ENCODE measurements around the gene MT1B.
"Not testable (repeated sequence)": the region's sequence is repeated elsewhere in the genome, so short reads cannot be mapped to it uniquely, and the experiment has no call there.

MT1B gene

DNA sequence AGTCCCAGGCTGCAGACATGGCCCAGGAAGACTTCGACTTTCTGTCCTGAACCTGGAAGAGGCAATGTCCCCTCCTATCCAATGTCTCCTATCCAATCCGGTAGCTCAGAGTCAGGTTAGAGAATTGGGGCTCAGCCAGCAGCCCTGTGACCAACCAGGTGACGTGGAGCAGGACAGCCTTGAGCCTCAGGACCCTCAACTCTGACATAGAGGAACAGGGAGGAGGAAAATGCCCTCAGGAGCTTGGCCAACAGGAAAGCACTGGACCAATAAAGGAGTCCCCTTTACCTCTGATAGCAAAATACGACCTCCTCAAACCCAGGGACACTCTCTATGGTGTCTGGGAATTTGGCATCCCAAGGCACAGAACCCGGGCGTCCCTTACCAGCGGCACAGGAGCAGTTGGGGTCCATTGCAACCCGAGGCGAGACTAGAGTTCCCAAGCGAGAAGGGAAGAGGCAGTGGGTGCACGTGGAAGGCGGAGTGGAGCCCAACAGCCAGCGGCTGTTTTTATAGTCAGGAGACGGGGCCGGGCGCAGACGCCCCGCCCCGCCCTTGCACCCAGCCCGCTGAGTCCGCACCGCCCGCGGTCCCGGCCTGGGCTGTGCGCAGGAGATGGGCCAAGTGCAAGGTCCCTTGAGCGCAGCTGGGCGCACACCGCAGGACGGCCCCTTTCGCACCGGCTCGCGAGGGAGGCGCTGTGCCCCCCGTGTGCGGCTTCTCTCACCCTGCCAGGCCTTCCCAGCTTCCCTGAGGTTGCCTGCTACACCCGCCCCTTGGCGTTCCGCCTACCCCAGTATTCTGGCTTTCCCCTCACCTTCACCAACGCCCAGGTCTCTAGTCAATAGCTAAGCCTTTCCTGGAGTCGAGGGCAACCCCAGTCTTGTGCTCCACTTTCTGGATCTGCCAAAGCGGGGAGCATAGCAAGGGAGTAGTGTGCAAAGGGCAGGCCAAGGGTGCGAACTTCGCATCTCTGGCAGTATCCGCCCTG is 16.2 kb downstream of the MT1B start, which contains the start of gene MT1G:
MT1G (minus strand) TSS at position 485 of the 991 bp plus-strand sequence; CDS start at position 413, 72 bp downstream.
- H3K4me3 ChIP-seq (ENCODE audit: low read depth, low read length), result no peak within 1 kb of the TSS
- TF ChIP-seq, protein P1, sequence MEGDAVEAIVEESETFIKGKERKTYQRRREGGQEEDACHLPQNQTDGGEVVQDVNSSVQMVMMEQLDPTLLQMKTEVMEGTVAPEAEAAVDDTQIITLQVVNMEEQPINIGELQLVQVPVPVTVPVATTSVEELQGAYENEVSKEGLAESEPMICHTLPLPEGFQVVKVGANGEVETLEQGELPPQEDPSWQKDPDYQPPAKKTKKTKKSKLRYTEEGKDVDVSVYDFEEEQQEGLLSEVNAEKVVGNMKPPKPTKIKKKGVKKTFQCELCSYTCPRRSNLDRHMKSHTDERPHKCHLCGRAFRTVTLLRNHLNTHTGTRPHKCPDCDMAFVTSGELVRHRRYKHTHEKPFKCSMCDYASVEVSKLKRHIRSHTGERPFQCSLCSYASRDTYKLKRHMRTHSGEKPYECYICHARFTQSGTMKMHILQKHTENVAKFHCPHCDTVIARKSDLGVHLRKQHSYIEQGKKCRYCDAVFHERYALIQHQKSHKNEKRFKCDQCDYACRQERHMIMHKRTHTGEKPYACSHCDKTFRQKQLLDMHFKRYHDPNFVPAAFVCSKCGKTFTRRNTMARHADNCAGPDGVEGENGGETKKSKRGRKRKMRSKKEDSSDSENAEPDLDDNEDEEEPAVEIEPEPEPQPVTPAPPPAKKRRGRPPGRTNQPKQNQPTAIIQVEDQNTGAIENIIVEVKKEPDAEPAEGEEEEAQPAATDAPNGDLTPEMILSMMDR (conservative IDR thresholded peaks at IDR 0.05; ENCODE audit: low read depth, low read length), result no peak
- DNase-seq (ENCODE audit: low read depth), result peak; percentile 50

DNA sequence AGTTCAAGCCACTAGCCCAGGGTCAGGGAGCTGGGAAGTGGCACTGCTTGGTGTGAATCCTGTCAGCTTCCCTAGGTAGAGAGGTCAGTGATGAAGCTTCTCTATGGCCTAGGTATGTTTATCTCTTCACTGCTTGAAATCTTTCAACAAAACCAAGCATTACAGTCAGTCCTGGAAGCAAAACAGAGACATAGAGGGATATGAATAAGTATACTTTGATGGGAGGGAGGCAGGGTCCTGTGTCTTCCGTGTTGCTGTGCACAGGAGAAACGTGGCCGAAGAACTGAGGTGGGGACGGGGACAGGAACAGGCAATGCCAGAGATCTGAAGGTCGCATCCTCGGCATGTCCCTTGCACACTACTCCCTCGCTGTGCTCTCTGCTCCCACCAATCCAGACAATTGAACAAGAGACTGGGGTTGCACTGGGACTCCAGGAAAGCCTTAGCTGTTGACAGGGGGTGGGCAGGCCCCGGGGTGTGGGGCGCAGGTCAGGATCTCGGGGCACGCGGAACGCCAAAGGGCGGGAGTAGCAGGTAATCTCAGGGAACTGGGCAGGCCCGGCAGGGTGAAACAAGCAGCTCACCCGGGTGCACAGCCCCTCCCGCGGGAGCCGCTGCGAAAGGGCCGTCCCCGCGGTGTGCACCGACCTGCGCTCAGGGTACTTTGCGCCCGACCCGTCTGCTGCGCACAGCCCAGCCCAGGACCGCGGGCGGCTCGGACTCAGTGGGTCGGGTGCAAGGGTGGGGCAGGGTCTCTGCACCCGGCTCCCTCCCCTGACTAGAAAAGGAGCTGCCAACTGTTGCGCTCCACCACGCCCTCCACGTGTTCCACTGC is 17.5 kb downstream of the MT1B start, which contains the start of gene MT1H:
MT1H (plus strand) TSS at position 810 of the 835 bp plus-strand sequence. CDS start 71 bp downstream, outside the sequence.
- no peak for DNase-seq (ENCODE audit: low read depth)
- TF ChIP-seq, protein P1 (conservative IDR thresholded peaks at IDR 0.05; ENCODE audit: low read depth, low read length), result no peak
- no peak within 1 kb of the TSS for H3K4me3 ChIP-seq (ENCODE audit: low read depth, low read length)

DNA sequence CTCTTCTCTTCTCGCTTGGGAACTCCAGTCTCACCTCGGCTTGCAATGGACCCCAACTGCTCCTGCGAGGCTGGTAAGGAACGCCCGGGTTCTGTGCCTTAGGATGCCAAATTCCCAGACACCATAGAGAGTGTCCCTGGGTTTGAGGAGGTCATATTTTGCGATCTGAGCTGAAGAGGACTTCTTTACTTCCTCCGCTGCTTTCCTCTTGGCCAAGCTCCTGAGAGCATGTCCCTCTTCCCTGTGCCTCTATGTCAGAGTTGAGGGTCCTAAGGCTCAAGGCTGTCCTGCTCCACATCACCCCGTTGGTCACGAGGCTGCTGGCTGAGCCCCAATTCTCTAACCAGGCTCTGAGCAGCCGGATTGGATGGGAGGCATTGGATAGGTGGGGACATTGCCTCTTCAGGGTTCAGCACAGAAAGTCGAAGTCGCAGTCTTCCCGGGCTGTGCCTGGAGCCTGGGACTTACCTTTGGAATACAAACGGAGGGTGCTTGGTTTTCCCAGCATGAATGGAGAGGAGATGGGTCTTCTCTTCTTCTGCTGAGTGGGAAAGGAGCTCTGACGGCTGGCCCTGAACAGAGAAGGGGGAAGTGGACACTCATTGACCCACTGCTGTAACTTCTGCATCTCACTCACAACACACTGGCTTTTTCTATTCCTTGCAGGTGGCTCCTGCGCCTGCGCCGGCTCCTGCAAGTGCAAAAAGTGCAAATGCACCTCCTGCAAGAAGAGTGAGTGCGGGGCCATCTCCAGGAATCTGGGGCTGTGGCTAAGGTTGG is 18.3 kb downstream of the MT1B start:
- no peak overlapping the region for H3K4me3 ChIP-seq (ENCODE audit: low read depth, low read length)
- no peak for DNase-seq (ENCODE audit: low read depth)
- TF ChIP-seq, protein P1 (conservative IDR thresholded peaks at IDR 0.05; ENCODE audit: low read depth, low read length), result no peak

DNA sequence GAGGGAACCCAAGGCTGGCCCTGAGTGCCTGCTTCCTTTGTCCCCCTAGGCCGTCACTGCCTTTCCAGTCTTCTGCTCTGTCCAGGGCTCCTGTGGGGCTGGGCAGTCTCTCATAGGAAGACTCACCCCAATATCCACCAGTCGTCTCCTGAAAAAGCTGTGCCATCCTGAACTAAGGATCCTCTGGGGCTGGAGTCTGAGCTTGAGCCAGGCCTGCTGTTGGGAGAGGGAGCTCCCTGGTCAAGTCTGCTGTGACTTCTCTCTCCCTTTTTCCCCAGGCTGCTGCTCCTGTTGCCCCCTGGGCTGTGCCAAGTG is 18.9 kb downstream of the MT1B start:
- TF ChIP-seq, protein P1 (conservative IDR thresholded peaks at IDR 0.05; ENCODE audit: low read depth, low read length), result no peak
- no peak overlapping the region for H3K4me3 ChIP-seq (ENCODE audit: low read depth, low read length)
- no peak for DNase-seq (ENCODE audit: low read depth)

DNA sequence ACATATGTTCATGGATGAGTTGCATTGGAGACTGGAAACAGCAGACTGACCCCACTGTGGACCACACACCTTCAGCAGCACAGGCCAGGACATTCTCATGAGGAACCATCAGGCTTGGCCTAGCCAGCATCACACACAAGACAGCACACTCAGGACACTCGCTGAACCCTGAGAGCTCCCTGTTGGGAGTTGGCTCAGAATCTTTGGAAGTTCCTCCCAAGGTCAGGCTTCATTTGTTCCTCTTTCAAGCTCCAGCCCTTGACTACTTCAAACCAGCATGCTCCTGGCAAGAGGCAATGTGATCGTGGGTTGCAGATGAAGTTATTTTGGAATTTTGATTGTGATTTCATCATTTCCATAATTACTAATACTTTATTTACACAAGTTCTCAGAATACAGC is 20.0 kb downstream of the MT1B start:
- H3K4me3 ChIP-seq (ENCODE audit: low read depth, low read length); DNase-seq (ENCODE audit: low read depth): not testable (repeated sequence)

DNA sequence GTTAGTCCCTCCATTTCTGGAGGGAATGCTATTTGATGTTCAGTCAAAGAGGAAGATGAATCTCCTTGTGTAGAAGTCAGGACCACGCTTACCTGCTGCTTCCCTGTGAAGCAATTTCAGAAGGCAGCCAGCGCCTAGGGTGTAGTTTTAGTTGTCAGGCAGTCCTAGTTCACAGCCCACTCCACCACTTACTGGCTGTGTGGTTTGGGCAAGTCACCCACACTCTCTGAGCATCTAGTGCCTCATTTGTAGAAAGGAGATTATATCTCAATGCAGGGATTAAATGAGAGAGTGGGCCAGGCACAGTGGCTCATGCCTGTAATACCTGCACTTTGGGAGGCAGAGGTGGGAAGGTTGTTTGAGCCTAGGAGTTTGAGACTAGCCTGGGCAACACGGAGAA is 20.5 kb downstream of the MT1B start:
- not testable (repeated sequence) for H3K4me3 ChIP-seq (ENCODE audit: low read depth, low read length); DNase-seq (ENCODE audit: low read depth)

DNA sequence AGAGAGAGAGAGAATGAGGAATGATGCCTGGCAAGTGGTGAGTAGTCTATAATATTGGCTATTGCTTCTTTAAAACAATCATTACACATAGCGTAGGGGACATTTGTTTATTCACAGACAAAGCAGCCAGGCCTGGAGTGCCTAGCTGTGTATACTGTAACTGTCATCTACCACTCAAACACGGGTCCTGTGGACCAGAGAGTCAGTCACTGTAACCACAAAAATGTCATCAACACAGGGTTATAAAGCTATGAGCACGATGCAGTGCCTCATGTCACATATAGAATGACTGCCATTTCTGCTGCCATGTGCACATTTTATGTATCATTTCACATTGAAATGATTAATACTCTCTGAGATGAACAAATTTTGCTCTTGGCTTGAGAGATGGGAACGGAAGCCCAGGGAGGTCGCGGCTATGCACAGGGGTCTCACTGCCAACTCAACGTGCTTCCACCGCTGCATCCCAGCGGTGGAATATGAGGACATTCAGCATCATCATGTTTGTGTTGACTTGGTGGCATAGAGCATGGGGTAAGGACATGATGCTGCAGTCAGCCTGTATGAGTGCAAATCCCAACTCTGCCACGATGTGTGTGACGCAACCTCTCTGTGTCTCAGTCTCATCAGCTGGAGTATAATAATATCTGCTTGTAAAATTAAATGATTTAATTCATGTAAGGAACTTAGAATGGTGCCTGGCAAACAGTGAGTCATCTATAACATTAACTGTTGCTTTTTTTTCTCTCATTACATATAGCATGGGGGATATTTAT is 21.3 kb downstream of the MT1B start:
- TF ChIP-seq, protein P1 (conservative IDR thresholded peaks at IDR 0.05; ENCODE audit: low read depth, low read length), result no peak
- H3K4me3 ChIP-seq (ENCODE audit: low read depth, low read length), result no peak overlapping the region
- no peak for DNase-seq (ENCODE audit: low read depth)
